ENCODE results near the gene TJP3. TPM values are rescaled to one million over a fixed set of nuclear protein-coding genes. Genes with fewer than 3 reads are reported as not detected.

Gene TJP3, protein sequence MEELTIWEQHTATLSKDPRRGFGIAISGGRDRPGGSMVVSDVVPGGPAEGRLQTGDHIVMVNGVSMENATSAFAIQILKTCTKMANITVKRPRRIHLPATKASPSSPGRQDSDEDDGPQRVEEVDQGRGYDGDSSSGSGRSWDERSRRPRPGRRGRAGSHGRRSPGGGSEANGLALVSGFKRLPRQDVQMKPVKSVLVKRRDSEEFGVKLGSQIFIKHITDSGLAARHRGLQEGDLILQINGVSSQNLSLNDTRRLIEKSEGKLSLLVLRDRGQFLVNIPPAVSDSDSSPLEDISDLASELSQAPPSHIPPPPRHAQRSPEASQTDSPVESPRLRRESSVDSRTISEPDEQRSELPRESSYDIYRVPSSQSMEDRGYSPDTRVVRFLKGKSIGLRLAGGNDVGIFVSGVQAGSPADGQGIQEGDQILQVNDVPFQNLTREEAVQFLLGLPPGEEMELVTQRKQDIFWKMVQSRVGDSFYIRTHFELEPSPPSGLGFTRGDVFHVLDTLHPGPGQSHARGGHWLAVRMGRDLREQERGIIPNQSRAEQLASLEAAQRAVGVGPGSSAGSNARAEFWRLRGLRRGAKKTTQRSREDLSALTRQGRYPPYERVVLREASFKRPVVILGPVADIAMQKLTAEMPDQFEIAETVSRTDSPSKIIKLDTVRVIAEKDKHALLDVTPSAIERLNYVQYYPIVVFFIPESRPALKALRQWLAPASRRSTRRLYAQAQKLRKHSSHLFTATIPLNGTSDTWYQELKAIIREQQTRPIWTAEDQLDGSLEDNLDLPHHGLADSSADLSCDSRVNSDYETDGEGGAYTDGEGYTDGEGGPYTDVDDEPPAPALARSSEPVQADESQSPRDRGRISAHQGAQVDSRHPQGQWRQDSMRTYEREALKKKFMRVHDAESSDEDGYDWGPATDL
- not detected for total RNA-seq
- polyA plus RNA-seq = 0.05 TPM
- long read RNA-seq, donor 1 = 0 reads
- long read RNA-seq, donor 2 = 0 reads
- long read RNA-seq, donor 3 = 0 reads
- long read RNA-seq, donor 4 = 0 reads

GRCh38 chr19:3708207-3708931, at the start of gene TJP3:
Gene TJP3, plus strand, starts transcription at chr19:3708384. Its CDS starts 20,049 bp downstream, at chr19:3728433.
- Histone ChIP-seq H3K27me3 (ENCODE audit: control insufficient read depth, insufficient read depth) (no peaks in the 10 kb centered on the region), H3K27ac (ENCODE audit: low read length) (no peak within 1 kb of the TSS), H3K4me1 (ENCODE audit: control insufficient read depth, insufficient read depth, low read length) (no peaks in the 10 kb centered on the region), H3K9me3 (ENCODE audit: control insufficient read depth, low read length) (no peaks in the 10 kb centered on the region), H3K4me3 (ENCODE audit: low read length) (no peak within 1 kb of the TSS)
- 26% methylated on average over 24 of the region's 24 CpGs for WGBS
- ATAC-seq (peak in 1 of 2 donors; percentile 37), DNase-seq (peak in 1 of 3 donors; percentile 60)
- intact Hi-C loops (cut with DNase I) = loop anchor here in 2 of 4 donors (10.0 kb wide), 1 partner anchor 164 kb away; no protein-coding TSS in a partner anchor

DNA sequence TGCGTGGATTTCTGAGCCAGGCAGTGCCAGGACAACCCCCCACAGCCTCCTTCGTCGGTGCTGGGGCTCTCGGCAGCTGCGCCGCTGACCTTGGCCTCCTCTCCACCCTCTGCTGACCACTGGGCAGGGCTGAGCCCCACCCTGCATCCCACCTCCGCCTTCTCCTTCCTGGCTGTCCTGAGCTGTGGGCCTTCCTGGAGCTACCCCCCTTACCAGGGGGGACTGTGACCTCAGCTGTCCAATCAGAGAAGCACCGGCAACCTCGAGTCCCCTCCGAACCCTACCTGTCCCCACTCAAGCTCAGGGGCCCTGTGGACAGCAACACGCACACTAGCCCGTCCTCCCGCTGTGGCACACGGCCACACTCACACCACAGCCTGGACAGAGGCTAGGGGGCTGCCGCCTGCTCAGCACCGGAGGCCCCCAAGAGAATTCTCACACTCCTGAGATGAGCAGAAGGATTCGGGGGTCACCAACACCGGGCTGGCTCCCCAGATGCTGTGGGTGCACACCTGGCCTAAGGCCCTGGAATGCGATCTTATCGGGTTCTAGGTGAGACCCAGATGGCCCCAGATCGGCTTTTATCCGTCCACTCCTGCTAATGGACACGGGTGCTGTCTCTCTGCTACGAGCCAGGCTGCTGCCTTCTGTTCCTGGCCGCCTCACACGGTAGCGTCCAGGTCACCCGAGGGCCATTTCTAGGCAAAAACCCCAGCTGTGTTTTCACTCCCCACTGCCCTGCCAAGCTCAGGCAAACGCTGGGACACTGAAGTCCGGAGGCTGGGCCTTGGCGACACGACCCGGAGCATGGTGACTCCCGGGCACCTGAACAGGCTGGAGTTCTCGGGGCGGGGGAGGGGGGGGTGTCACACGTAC, 49.1 kb upstream of the TJP3 start:
- intact Hi-C loops (cut with DNase I) = no loop called here
- peak in 1 of 3 donors; percentile 31 for DNase-seq
- H3K27me3 ChIP-seq (ENCODE audit: control insufficient read depth, insufficient read depth) = no peaks in the 10 kb centered on the region
- H3K4me3 ChIP-seq (ENCODE audit: low read length) = no peak overlapping the region
- no peak for ATAC-seq
- 91% methylated on average over 37 of the region's 37 CpGs for WGBS
- no peaks in the 10 kb centered on the region for H3K4me1 ChIP-seq (ENCODE audit: control insufficient read depth, insufficient read depth, low read length)
- no peak overlapping the region for H3K27ac ChIP-seq (ENCODE audit: low read length)
- H3K9me3 ChIP-seq (ENCODE audit: control insufficient read depth, low read length) = no peaks in the 10 kb centered on the region

DNA sequence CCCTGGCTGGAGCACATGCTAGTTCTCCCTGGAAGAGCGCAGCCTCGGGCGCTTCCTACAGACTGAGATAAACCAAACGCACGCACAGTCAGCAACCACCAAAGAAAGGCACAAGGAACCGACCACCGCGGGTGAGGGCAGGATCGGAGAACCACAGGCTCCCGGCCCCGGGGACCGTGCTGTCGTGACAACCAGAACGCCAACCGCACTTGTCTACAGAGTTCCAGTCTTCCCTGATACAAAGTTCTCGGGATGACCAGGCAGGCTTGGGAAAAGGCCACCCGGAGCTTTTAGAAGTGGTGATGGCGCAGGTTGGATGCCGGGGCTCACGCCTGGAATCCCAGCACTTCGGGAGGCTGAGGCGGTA, 48.5 kb upstream of the TJP3 start:
- no peak overlapping the region for H3K4me3 ChIP-seq (ENCODE audit: low read length)
- DNase-seq = peak in 1 of 3 donors; percentile 42
- H3K4me1 ChIP-seq (ENCODE audit: control insufficient read depth, insufficient read depth, low read length) = no peaks in the 10 kb centered on the region
- H3K27ac ChIP-seq (ENCODE audit: low read length) = no peak overlapping the region
- H3K27me3 ChIP-seq (ENCODE audit: control insufficient read depth, insufficient read depth) = no peaks in the 10 kb centered on the region
- intact Hi-C loops (cut with DNase I) = no loop called here
- H3K9me3 ChIP-seq (ENCODE audit: control insufficient read depth, low read length) = no peaks in the 10 kb centered on the region
- no peak for ATAC-seq
- 97% methylated on average over 22 of the region's 22 CpGs for WGBS

DNA sequence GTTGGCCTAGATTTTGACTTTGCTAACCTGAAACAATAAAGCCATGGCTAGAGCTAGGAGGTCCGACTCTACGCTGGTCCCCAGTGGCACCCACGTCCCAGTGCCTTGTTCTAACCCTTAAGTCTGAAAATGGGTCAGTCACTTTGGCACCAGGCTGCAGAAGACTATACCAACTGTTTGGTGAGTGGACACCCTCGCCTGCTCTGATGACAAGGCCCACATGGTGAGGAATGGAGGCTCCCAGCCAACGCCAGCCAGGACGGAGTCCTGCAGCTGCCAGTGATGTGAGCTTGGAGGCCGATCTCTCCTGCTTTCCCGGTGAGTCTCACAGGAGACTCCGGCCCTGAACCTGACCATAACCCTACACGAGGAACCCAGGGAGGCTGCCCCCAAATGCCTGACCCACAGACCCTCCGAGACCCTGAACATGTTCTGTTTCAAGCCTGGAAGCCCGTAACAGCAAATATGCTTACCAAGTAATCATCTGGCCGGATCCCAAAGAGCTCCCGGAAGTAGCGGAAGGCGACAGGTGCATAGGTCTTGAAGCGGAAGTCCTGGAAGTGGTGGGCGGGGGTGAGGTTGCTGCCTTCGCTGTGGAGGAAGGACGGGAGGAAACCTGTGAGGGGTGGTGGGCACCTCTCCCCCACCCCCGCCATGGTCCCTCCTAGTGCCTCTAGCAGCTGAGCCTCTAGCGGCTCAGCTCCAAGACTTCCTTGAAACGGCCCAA, 47.5 kb upstream of the TJP3 start:
- H3K27ac ChIP-seq (ENCODE audit: low read length) = no peak overlapping the region
- no peak for ATAC-seq
- intact Hi-C loops (cut with DNase I) = no loop called here

DNA sequence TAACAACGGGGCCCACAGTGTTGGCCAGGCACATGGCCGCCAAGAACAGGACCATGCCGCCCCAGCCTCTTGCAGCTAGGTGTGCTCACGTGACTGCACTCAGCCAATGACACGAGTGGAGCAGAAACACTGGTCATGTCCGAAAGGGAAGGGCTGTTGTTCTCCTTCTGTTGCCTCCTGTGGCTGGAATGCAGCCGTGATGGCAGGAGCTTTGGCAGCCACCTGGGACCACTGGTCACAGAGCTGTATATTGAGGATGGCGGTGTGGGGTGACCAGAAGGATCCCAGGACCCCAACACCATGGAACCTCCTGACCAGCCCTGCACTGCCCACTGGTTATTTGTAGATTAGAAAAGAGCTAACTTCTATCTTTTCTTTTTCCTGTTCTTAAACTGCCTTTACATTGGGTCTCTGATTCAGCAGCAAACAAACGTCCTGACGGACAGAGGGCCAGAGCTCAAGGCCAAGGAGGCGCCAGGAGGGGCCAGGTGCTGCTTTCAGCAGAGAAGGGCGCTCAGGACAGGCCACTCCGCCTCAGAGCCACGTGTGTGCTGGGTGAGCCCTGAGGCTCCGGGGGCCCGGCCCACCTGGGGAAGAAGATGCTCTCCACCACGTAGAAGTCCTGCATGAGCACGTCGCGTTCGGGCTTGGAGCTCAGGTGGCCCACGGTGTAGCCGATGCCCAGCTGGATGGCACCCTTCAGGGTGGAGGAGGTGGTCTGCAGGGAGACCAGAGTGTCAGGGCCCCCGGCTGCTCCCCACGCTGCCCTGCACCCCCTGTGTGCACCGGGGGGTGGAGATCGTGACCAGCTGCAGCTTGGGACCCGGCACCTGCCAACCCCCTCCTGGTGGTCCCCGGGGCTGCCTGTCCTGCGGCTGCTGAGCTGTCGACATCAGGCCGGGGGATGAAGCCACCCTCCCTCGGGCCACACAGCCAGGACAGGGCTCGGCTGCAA, 46.6 kb upstream of the TJP3 start:
- Histone ChIP-seq H3K9me3 (ENCODE audit: control insufficient read depth, low read length) (no peaks in the 10 kb centered on the region), H3K4me1 (ENCODE audit: control insufficient read depth, insufficient read depth, low read length) (no peaks in the 10 kb centered on the region), H3K4me3 (ENCODE audit: low read length) (no peak overlapping the region), H3K27me3 (ENCODE audit: control insufficient read depth, insufficient read depth) (no peaks in the 10 kb centered on the region), H3K27ac (ENCODE audit: low read length) (no peak overlapping the region)
- no peak for DNase-seq
- 95% methylated on average over 34 of the region's 34 CpGs for WGBS
- intact Hi-C loops (cut with DNase I) = no loop called here
- no peak for ATAC-seq

More for the DNA sequence above, 47.5 kb upstream of the TJP3 start:
- DNase-seq = no peak
- no peak overlapping the region for H3K4me3 ChIP-seq (ENCODE audit: low read length)
- no peaks in the 10 kb centered on the region for H3K9me3 ChIP-seq (ENCODE audit: control insufficient read depth, low read length)
- no peaks in the 10 kb centered on the region for H3K4me1 ChIP-seq (ENCODE audit: control insufficient read depth, insufficient read depth, low read length)
- H3K27me3 ChIP-seq (ENCODE audit: control insufficient read depth, insufficient read depth) = no peaks in the 10 kb centered on the region
- WGBS = 80% methylated on average over 23 of the region's 23 CpGs

- DNase-seq (peak in 1 of 3 donors; percentile 50), ATAC-seq (no peak)
- WGBS = 94% methylated on average over 18 of the region's 18 CpGs
- H3K4me3 ChIP-seq (ENCODE audit: low read length) = no peak overlapping the region
- H3K9me3 ChIP-seq (ENCODE audit: control insufficient read depth, low read length) = no peaks in the 10 kb centered on the region
- H3K27ac ChIP-seq (ENCODE audit: low read length) = no peak overlapping the region
- H3K27me3 ChIP-seq (ENCODE audit: control insufficient read depth, insufficient read depth) = no peaks in the 10 kb centered on the region
- H3K4me1 ChIP-seq (ENCODE audit: control insufficient read depth, insufficient read depth, low read length) = no peaks in the 10 kb centered on the region
- intact Hi-C loops (cut with DNase I) = loop anchor here in 1 of 4 donors (2.0 kb wide), 1 partner anchor 43 kb away; no protein-coding TSS in a partner anchor
These were observed 44.3 kb upstream of the TJP3 start for GRCh38 chr19:3663838-3664237.

DNA sequence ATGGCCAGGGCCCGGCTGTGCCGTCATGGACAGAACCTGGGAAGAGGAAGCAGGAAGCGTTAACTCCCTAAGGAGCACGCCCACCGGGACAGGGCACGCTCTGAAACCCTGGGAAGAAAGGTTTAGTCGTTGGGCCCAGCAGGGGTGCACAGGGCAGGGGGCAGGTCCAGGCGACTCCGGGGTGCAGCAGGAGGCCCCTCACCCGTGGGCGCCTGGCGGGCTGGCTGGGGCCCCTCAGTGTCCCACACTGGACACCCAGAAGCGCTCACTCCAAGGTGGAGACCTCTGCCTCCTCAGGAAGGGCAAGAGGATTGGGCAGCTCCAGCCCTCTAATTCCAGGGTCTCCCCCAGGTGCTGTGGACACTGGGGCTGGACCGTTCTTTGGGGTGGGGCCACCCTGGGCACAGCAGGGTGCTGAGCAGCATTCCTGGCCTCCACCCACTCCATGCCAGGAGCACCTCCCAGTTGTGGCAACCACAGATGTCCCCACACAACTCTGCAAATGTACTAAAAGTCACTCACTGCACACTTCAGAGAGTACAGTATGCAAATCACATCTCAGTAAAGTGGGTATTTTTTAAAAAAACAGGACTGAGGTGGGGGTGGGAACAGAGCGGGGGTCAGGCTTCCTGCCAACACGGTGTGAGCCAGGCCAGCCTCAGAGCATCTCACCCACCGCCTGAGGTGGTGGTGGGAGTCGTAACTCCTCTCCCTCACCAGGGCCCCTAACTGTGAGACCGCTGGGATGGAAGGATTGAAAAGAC, 43.1 kb upstream of the TJP3 start:
- DNase-seq = peak in 2 of 3 donors; percentile 13 to 34
- H3K27ac ChIP-seq (ENCODE audit: low read length) = no peak overlapping the region
- ATAC-seq = no peak
- H3K9me3 ChIP-seq (ENCODE audit: control insufficient read depth, low read length) = no peaks in the 10 kb centered on the region
- peaks cover 3% of the 10 kb centered on the region for H3K4me1 ChIP-seq (ENCODE audit: control insufficient read depth, insufficient read depth, low read length)
- H3K27me3 ChIP-seq (ENCODE audit: control insufficient read depth, insufficient read depth) = no peaks in the 10 kb centered on the region
- 76% methylated on average over 19 of the region's 19 CpGs for WGBS
- H3K4me3 ChIP-seq (ENCODE audit: low read length) = no peak overlapping the region
- intact Hi-C loops (cut with DNase I) = loop anchor here in 3 of 4 donors (2.0 to 5.0 kb wide), 2 partner anchors 37 to 42 kb away; partner anchors contain the start of gene PIP5K1C (in 2 of the 3)

Measured in right cardiac atrium (tissue), 5 donors.